ENCODE results near the gene CEP85. TPM values are rescaled to one million over a fixed set of nuclear protein-coding genes. Genes with fewer than 3 reads are reported as not detected.
"Not testable (repeated sequence)": the region's sequence is repeated elsewhere in the genome, so short reads cannot be mapped to it uniquely, and the experiment has no call there.

CEP85 gene
- total RNA-seq, 1 donor from 2014 or later = 46.6 TPM

GRCh38 chr1:26224606-26225005 is 9.4 kb upstream of the CEP85 start:
- Mint-ChIP-seq H3K4me3 (peak overlapping the region; percentile 31), H3K36me3 (ENCODE audit: low read depth) (no peaks in the 10 kb centered on the region), H3K4me1 (peaks cover 15% of the 10 kb centered on the region), H3K27ac (ENCODE audit: unreplicated experiment) (no peak overlapping the region), H3K27me3 (ENCODE audit: low read depth) (peaks cover 46% of the 10 kb centered on the region), H3K9me3 (no peaks in the 10 kb centered on the region)
- no peak for DNase-seq (ENCODE audit: low read depth, low spot score)
- no peak for TF ChIP-seq CTCF (conservative IDR thresholded peaks at IDR 0.05)

- TF ChIP-seq CTCF (conservative IDR thresholded peaks at IDR 0.05) = no peak
- Mint-ChIP-seq H3K27me3 (ENCODE audit: low read depth) (peaks cover 46% of the 10 kb centered on the region), H3K36me3 (ENCODE audit: low read depth) (no peaks in the 10 kb centered on the region), H3K27ac (ENCODE audit: unreplicated experiment) (no peak overlapping the region), H3K4me3 (peak overlapping the region; percentile 75), H3K4me1 (peaks cover 10% of the 10 kb centered on the region), H3K9me3 (no peaks in the 10 kb centered on the region)
- DNase-seq (ENCODE audit: low read depth, low spot score) = peak; percentile 63
Measured at GRCh38 chr1:26225033-26225831, 8.8 kb upstream of the CEP85 start.

GRCh38 chr1:26230682-26231081 is 3.3 kb upstream of the CEP85 start:
- Mint-ChIP-seq H3K4me1 (peaks cover 20% of the 10 kb centered on the region), H3K27me3 (ENCODE audit: low read depth) (peaks cover 23% of the 10 kb centered on the region)
- H3K4me3 Mint-ChIP-seq; H3K36me3 Mint-ChIP-seq (ENCODE audit: low read depth); H3K27ac Mint-ChIP-seq (ENCODE audit: unreplicated experiment); DNase-seq (ENCODE audit: low read depth, low spot score); H3K9me3 Mint-ChIP-seq: not testable (repeated sequence)

- Mint-ChIP-seq H3K27me3 (ENCODE audit: low read depth) (no peaks in the 10 kb centered on the region), H3K27ac (ENCODE audit: unreplicated experiment) (peak overlapping the region; percentile 88), H3K4me3 (peak overlapping the region; percentile 99), H3K36me3 (ENCODE audit: low read depth) (peaks cover 4% of the 10 kb centered on the region), H3K9me3 (peaks cover 5% of the 10 kb centered on the region), H3K4me1 (peaks cover 42% of the 10 kb centered on the region)
- TF ChIP-seq CTCF (conservative IDR thresholded peaks at IDR 0.05) = no peak
- no peak for DNase-seq (ENCODE audit: low read depth, low spot score)
Measured at GRCh38 chr1:26234644-26235370, 807 bp downstream of the CEP85 start.

- no peak for TF ChIP-seq CTCF (conservative IDR thresholded peaks at IDR 0.05)
- Mint-ChIP-seq H3K4me1 (peaks cover 44% of the 10 kb centered on the region), H3K9me3 (peaks cover 5% of the 10 kb centered on the region), H3K4me3 (peak overlapping the region; percentile 99), H3K36me3 (ENCODE audit: low read depth) (peaks cover 4% of the 10 kb centered on the region), H3K27ac (ENCODE audit: unreplicated experiment) (peak overlapping the region; percentile 63), H3K27me3 (ENCODE audit: low read depth) (no peaks in the 10 kb centered on the region)
- no peak for DNase-seq (ENCODE audit: low read depth, low spot score)
Measured at GRCh38 chr1:26237230-26237966, 3.4 kb downstream of the CEP85 start.
